Activated CD4-positive, CD25-positive, alpha-beta regulatory T cell treated with anti-CD3 and anti-CD28 coated beads, Interleukin-2, amount 50 U/mL, for 24 hours (primary cell): ENCODE results near the gene ABCB6.

Experiments used
- ATAC-seq, 2 donors: fragments of 150-1000 bp; cut with Tn5 transposase; one replicate each; pipeline ENCODE4 v1.10.0; 2021; ENCODE audit warnings: mild to moderate bottlenecking in 1 of 2, moderate library complexity in 1 of 2

The ABCB6 gene

GRCh38 chr2:219165058-219165911, 53.5 kb downstream of the ABCB6 start:
- no peak for ATAC-seq

GRCh38 chr2:219163156-219163555, 55.6 kb downstream of the ABCB6 start:
- ATAC-seq = no peak

GRCh38 chr2:219161097-219161496, 57.7 kb downstream of the ABCB6 start:
- no peak for ATAC-seq

GRCh38 chr2:219160186-219161017, 58.4 kb downstream of the ABCB6 start, which contains the start of gene NHEJ1:
TSS of gene NHEJ1 (minus strand) at chr2:219160815. CDS start at chr2:219158362, 2,453 bp downstream.
- peak; percentile 89 to 90 for ATAC-seq
